Prostate gland (tissue), 2 donors: ENCODE measurements around the gene CCDC69. TPM values are rescaled to one million over a fixed set of nuclear protein-coding genes. Genes with fewer than 3 reads are reported as not detected.

Source experiments
- DNase-seq: peaks from one replicate; pipeline ENCODE4 v3.0.0-alpha.2; 2019; ENCODE audit warnings: low spot score
- H3K27ac ChIP-seq, 2 donors: fragments of 200-600 bp; sonication (generic); 2 replicates each; pipeline ENCODE4 v1.5.1; 2017 to 2019
- H3K27me3 ChIP-seq: fragments of 200-600 bp; sonication (generic); replicated peaks from 2 replicates; pipeline ENCODE4 v1.5.1; 2019; ENCODE audit not compliant: insufficient read depth
- H3K36me3 ChIP-seq, 2 donors: fragments of 200-600 bp; sonication (generic); 1 replicate in 1 of 2; 2 replicates in 1 of 2; pipeline versions ENCODE4 v1.5.1 to v1.8.1; 2017 to 2019
- H3K4me1 ChIP-seq: fragments of 200-600 bp; sonication (generic); replicated peaks from 2 replicates; pipeline ENCODE4 v1.5.1; 2019
- H3K4me3 ChIP-seq, 2 donors: fragments of 200-600 bp; sonication (generic); 2 replicates each; pipeline ENCODE4 v1.5.1; 2017 to 2019
- H3K9me3 ChIP-seq: fragments of 200-600 bp; sonication (generic); 2 replicates; pipeline ENCODE4 v1.5.1; 2017
- CTCF ChIP-seq, 4 experiments: fragments of 200-600 bp in 2 of 4; fragments of 450-650 bp in 2 of 4; sonication (generic) in 2 of 4; IDR thresholded peaks; 1 replicate in 3 of 4; 2 replicates in 1 of 4; pipeline ENCODE4 v1.5.1; 2016 to 2019; ENCODE audit warnings: antibody characterized with exemption in 4 of 4, mild to moderate bottlenecking in 2 of 4, moderate library complexity in 2 of 4
- POLR2A ChIP-seq: fragments of 450-650 bp; IDR thresholded peaks from one replicate; pipeline ENCODE4 v1.6.1; 2016; ENCODE audit warnings: antibody characterized with exemption, mild to moderate bottlenecking
- POLR2AphosphoS5 ChIP-seq: sonication (generic); formaldehyde crosslinking; IDR thresholded peaks from one replicate; pipeline ENCODE4 v1.6.1; 2017; ENCODE audit warnings: antibody characterized with exemption
- WGBS: methylation state at CpG from one replicate; pipeline ENCODE4 v1.1.5; 2018; 5-methylcytosine and 5-hydroxymethylcytosine counted together
- intact Hi-C: fragments of 100-400 bp; cut with DNase I; formaldehyde crosslinking; loops from one replicate; pipeline ENCODE4 v1.14.2; 2022
- total RNA-seq, 2 donors: library from RNA; depleted of rRNA; stranded (reverse); fragments of >200 nt; gene quantifications; one replicate each; pipeline ENCODE4 v1.1.0, GENCODE V29; 2016

The CCDC69 gene
- total RNA-seq, 2 donors from 2014 or later = 28.2 to 53.8 TPM

- TF ChIP-seq POLR2AphosphoS5 (no peak), POLR2A (no peak), CTCF (IDR thresholded peaks at IDR 0.05) (no peak)
- H3K27ac ChIP-seq = no peak overlapping the region
- H3K4me1 ChIP-seq = no peaks in the 10 kb centered on the region
- WGBS = 88% methylated on average over 5 of the region's 5 CpGs
- H3K36me3 ChIP-seq = no peaks in the 10 kb centered on the region
- DNase-seq = no peak
- H3K9me3 ChIP-seq = no peaks in the 10 kb centered on the region
- intact Hi-C loops = no loop called here
- no peak overlapping the region for H3K4me3 ChIP-seq
- H3K27me3 ChIP-seq = no peaks in the 10 kb centered on the region
These were observed 25.4 kb upstream of the CCDC69 start for GRCh38 chr5:151249281-151249680.

DNA sequence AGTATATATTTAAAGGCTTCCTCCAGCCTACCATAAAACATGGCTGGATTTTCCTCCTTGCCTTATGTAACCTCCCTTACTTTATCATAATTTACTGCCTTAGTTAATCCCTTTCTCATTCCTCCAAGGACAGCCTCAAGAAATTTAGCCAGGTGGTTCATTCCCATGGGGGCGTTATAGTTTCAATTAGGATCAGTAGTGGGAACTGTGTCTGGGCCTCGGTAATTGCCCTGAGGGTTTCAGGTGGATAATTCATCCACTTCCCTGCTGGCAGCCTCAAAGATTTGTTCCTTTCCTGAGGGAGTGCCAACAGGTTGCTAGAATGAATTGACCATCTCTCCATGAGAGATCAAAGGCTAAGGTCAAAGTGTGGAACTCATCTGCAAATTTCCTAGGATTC, 24.8 kb upstream of the CCDC69 start:
- no peak overlapping the region for H3K27ac ChIP-seq
- TF ChIP-seq CTCF (IDR thresholded peaks at IDR 0.05) = no peak
- no peak for TF ChIP-seq POLR2AphosphoS5
- no peak for TF ChIP-seq POLR2A
- H3K27me3 ChIP-seq = no peaks in the 10 kb centered on the region
- H3K4me3 ChIP-seq = no peak overlapping the region
- no peak for DNase-seq
- H3K36me3 ChIP-seq = no peaks in the 10 kb centered on the region
- intact Hi-C loops = no loop called here
- H3K4me1 ChIP-seq = no peaks in the 10 kb centered on the region
- no peaks in the 10 kb centered on the region for H3K9me3 ChIP-seq
- WGBS = 66% methylated on average over 2 of the region's 2 CpGs

GRCh38 chr5:151245680-151246219, 21.9 kb upstream of the CCDC69 start:
- intact Hi-C loops = no loop called here
- no peak for DNase-seq
- 75% methylated on average over 4 of the region's 4 CpGs for WGBS

GRCh38 chr5:151244206-151244605, 20.3 kb upstream of the CCDC69 start:
- no peak overlapping the region for H3K27ac ChIP-seq
- no peak overlapping the region for H3K4me3 ChIP-seq
- H3K27me3 ChIP-seq = no peaks in the 10 kb centered on the region
- intact Hi-C loops = no loop called here
- TF ChIP-seq POLR2AphosphoS5 = no peak
- TF ChIP-seq POLR2A = no peak
- TF ChIP-seq CTCF (IDR thresholded peaks at IDR 0.05) = no peak
- DNase-seq = no peak
- no peaks in the 10 kb centered on the region for H3K36me3 ChIP-seq
- 92% methylated on average over 3 of the region's 3 CpGs for WGBS
- no peaks in the 10 kb centered on the region for H3K4me1 ChIP-seq
- no peaks in the 10 kb centered on the region for H3K9me3 ChIP-seq

More at GRCh38 chr5:151245680-151246219, 21.9 kb upstream of the CCDC69 start:
- Histone ChIP-seq H3K9me3 (no peaks in the 10 kb centered on the region), H3K4me1 (no peaks in the 10 kb centered on the region), H3K36me3 (no peaks in the 10 kb centered on the region), H3K4me3 (no peak overlapping the region), H3K27me3 (no peaks in the 10 kb centered on the region), H3K27ac (no peak overlapping the region)
- TF ChIP-seq CTCF (IDR thresholded peaks at IDR 0.05) = no peak
- TF ChIP-seq POLR2AphosphoS5 = no peak
- TF ChIP-seq POLR2A = no peak

GRCh38 chr5:151243564-151243963, 19.7 kb upstream of the CCDC69 start:
- Histone ChIP-seq H3K9me3 (no peaks in the 10 kb centered on the region), H3K27ac (no peak overlapping the region), H3K4me1 (no peaks in the 10 kb centered on the region), H3K36me3 (no peaks in the 10 kb centered on the region), H3K4me3 (no peak overlapping the region), H3K27me3 (no peaks in the 10 kb centered on the region)
- TF ChIP-seq POLR2AphosphoS5 (no peak), POLR2A (no peak), CTCF (IDR thresholded peaks at IDR 0.05) (no peak)
- intact Hi-C loops = no loop called here
- 96% methylated on average over 4 of the region's 4 CpGs for WGBS
- no peak for DNase-seq
